Ascending aorta (tissue), 2 donors: Measurements from ENCODE around the gene CPLANE2. TPM values are rescaled to one million over a fixed set of nuclear protein-coding genes. Genes with fewer than 3 reads are reported as not detected.
A peak's percentile ranks its signal among the peaks of the same experiment; 100 is the strongest.
"Not testable (repeated sequence)": the region's sequence is repeated elsewhere in the genome, so short reads cannot be mapped to it uniquely, and the experiment has no call there.

Experiments used
- DNase-seq, 2 donors: peaks; one replicate each; pipeline ENCODE4 v3.0.0-alpha.2; 2019; ENCODE audit warnings: low spot score in 2 of 2
- H3K27ac ChIP-seq, 2 donors: fragments of 200-600 bp; sonication (generic); one replicate each; pipeline ENCODE4 v1.5.1; 2016 to 2017; ENCODE audit warnings: mild to moderate bottlenecking in 1 of 2
- H3K27me3 ChIP-seq: fragments of 200-600 bp; sonication (generic); one replicate; pipeline ENCODE4 v1.5.1; 2017
- H3K36me3 ChIP-seq, 2 donors: fragments of 200-600 bp; sonication (generic); one replicate each; pipeline ENCODE4 v1.5.1; 2016
- H3K4me1 ChIP-seq, 2 donors: fragments of 200-600 bp; sonication (generic); one replicate each; pipeline ENCODE4 v1.5.1; 2016 to 2017; ENCODE audit warnings: mild to moderate bottlenecking in 1 of 2
- H3K4me3 ChIP-seq, 2 donors: fragments of 200-600 bp; sonication (generic); one replicate each; pipeline ENCODE4 v1.5.1; 2016 to 2017; ENCODE audit warnings: mild to moderate bottlenecking in 1 of 2
- H3K9me3 ChIP-seq, 2 donors: fragments of 200-600 bp; sonication (generic); one replicate each; pipeline ENCODE4 v1.5.1; 2016
- CTCF ChIP-seq, 3 experiments: fragments of 200-600 bp in 2 of 3; fragments of 450-650 bp in 1 of 3; sonication (generic) in 2 of 3; IDR thresholded peaks; one replicate each; pipeline ENCODE4 v1.5.1; 2016 to 2019; ENCODE audit warnings: antibody characterized with exemption in 3 of 3, mild to moderate bottlenecking in 1 of 3, moderate library complexity in 1 of 3
- intact Hi-C: fragments of 100-400 bp; cut with DNase I; formaldehyde crosslinking; loops from one replicate; pipeline ENCODE4 v1.15.1; 2023
- total RNA-seq: library from RNA; depleted of rRNA; stranded (reverse); fragments of >200 nt; gene quantifications from one replicate; pipeline ENCODE4 v1.1.0, GENCODE V29; 2016

CPLANE2 gene
- total RNA-seq, 1 donor from 2014 or later = not detected

- Histone ChIP-seq H3K27ac (peak overlapping the region; percentile 75 to 83), H3K36me3 (peaks cover 26 to 50% of the 10 kb centered on the region in 2 donors), H3K27me3 (no peaks in the 10 kb centered on the region), H3K9me3 (no peaks in the 10 kb centered on the region), H3K4me1 (peaks cover 25 to 77% of the 10 kb centered on the region in 2 donors), H3K4me3 (peak overlapping the region in 1 of 2 donors; percentile 33)
- intact Hi-C loops = loop anchor here (1.0 to 5.0 kb wide), 4 partner anchors 12 to 104 kb away; partner anchors contain the start of genes CPLANE2 and FBXO42
- TF ChIP-seq CTCF (IDR thresholded peaks at IDR 0.05) = no peak
- peak in 1 of 2 donors; percentile 91 for DNase-seq
These were observed 11.9 kb upstream of the CPLANE2 start for GRCh38 chr1:16248603-16249516.

- H3K27ac ChIP-seq = peak overlapping the region; percentile 75 to 83
- no peaks in the 10 kb centered on the region for H3K9me3 ChIP-seq
- DNase-seq = no peak
- H3K4me3 ChIP-seq = no peak overlapping the region
- no peak for TF ChIP-seq CTCF (IDR thresholded peaks at IDR 0.05)
- intact Hi-C loops = loop anchor here (2.0 to 5.0 kb wide), 3 partner anchors 61 to 105 kb away; partner anchors contain the start of gene FBXO42
- no peaks in the 10 kb centered on the region for H3K27me3 ChIP-seq
- H3K36me3 ChIP-seq = peaks cover 26 to 47% of the 10 kb centered on the region in 2 donors
- peaks cover 26 to 70% of the 10 kb centered on the region in 2 donors for H3K4me1 ChIP-seq
These were observed 11.0 kb upstream of the CPLANE2 start for GRCh38 chr1:16248007-16248436.

- H3K4me1 ChIP-seq = peaks cover 26 to 68% of the 10 kb centered on the region in 2 donors
- peak overlapping the region; percentile 75 to 83 for H3K27ac ChIP-seq
- intact Hi-C loops = loop anchor here (5.0 kb wide), 1 partner anchor 60 kb away; no protein-coding TSS in a partner anchor
- no peak for TF ChIP-seq CTCF (IDR thresholded peaks at IDR 0.05)
- H3K27me3 ChIP-seq = no peaks in the 10 kb centered on the region
- DNase-seq = no peak
- no peaks in the 10 kb centered on the region for H3K9me3 ChIP-seq
- H3K36me3 ChIP-seq = peaks cover 21 to 42% of the 10 kb centered on the region in 2 donors
- H3K4me3 ChIP-seq = no peak overlapping the region
These were observed 10.5 kb upstream of the CPLANE2 start for GRCh38 chr1:16247441-16247840.

- Histone ChIP-seq H3K9me3 (no peaks in the 10 kb centered on the region), H3K27me3 (no peaks in the 10 kb centered on the region), H3K4me3 (no peak overlapping the region), H3K27ac (peak overlapping the region; percentile 75 to 83), H3K36me3 (peaks cover 16 to 37% of the 10 kb centered on the region in 2 donors), H3K4me1 (peaks cover 26 to 68% of the 10 kb centered on the region in 2 donors)
- TF ChIP-seq CTCF (IDR thresholded peaks at IDR 0.05) = no peak
- intact Hi-C loops = loop anchor here (5.0 kb wide), 1 partner anchor 60 kb away; no protein-coding TSS in a partner anchor
- no peak for DNase-seq
These were observed 10.0 kb upstream of the CPLANE2 start for GRCh38 chr1:16246961-16247360.

- H3K27me3 ChIP-seq, H3K9me3 ChIP-seq, DNase-seq, H3K4me3 ChIP-seq: not testable (repeated sequence)
- Histone ChIP-seq H3K27ac (peak overlapping the region; percentile 75 to 83), H3K36me3 (peaks cover 10 to 30% of the 10 kb centered on the region in 2 donors), H3K4me1 (peaks cover 24 to 65% of the 10 kb centered on the region in 2 donors)
- intact Hi-C loops = loop anchor here (5.0 kb wide), 1 partner anchor 59 kb away; no protein-coding TSS in a partner anchor
These were observed 9.3 kb upstream of the CPLANE2 start for GRCh38 chr1:16246239-16246638.
